ENCODE results near the gene ENTPD6. TPM values are rescaled to one million over a fixed set of nuclear protein-coding genes. Genes with fewer than 3 reads are reported as not detected.
"Not testable (repeated sequence)": the region's sequence is repeated elsewhere in the genome, so short reads cannot be mapped to it uniquely, and the experiment has no call there.

ENTPD6 gene
- total RNA-seq, 2 donors from 2014 or later: 40.0 to 46.2 TPM

DNA sequence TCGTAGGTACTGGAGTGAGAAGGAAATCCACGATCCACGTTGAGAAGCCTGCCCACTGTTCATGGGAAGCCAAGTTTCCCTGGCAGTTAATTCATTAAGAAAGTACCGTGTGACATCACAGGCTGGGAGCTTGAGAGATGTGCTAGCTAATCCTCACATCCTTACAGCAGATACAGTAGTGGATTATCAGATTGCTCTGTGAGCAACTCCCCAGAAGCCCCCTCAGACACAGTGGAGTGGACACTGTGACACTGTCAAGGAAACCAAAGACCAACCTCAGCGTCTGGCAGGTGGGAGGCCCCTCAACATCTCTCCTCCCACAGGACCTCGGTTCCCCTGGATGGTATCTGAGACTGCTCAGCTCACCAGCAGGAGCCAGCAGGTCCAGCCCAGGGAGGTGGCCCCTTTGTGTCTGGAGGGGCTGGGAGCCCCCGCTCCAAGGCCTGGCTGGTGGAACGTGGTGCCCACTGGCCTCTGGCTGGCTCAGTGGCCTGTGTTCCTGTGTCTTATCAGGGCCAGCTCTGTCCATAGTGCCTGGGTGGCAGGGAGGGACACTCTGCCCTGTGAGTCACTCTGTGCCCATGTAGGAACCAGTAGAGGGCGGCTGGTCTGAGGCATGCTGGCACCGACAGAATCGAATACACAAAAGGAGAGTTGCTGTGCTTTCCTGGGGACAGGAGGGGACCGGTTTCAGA lies 59.6 kb downstream of the ENTPD6 start:
- ATAC-seq (replicated peaks): no peak
- H3K9me3 Mint-ChIP-seq: no peaks in the 10 kb centered on the region
- no peak overlapping the region for H3K27ac Mint-ChIP-seq
- H3K27me3 Mint-ChIP-seq: no peaks in the 10 kb centered on the region
- no peak overlapping the region for H3K4me3 Mint-ChIP-seq
- H3K36me3 Mint-ChIP-seq (ENCODE audit: low read depth): peaks cover 17% of the 10 kb centered on the region
- peaks cover 7% of the 10 kb centered on the region for H3K4me1 Mint-ChIP-seq

DNA sequence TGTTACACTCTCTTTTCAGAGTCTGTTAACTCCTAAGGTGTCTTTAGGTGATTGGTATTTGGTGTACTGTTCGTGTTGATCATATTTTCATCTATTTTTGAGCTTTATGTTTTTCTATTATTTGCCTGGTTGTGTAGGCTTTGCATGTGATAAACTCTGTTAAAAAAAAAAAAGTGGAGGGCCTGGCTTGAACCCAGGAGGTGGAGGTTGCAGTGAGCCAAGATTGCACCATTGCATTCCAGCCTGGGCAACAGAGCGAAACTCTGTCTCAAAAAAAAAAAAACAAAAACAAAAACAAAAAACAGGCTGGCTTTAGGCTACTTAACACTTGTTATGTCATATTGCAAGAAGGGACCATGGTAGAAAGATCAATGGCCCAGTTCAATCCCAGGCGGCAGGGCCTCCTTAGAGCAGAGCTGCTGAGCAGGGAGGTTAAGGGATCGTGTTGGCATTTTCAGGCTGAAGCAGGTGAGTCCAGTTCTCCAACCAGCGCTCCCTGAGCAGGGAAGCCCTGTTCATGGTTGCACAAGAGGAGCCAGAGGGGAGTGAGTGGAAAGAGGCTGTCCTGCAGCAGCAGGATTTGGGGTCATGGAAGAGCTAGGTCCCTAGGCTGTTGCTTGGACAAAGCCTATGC lies 60.8 kb downstream of the ENTPD6 start:
- Mint-ChIP-seq H3K9me3 (no peaks in the 10 kb centered on the region), H3K4me3 (no peak overlapping the region), H3K27me3 (no peaks in the 10 kb centered on the region), H3K27ac (no peak overlapping the region), H3K4me1 (peaks cover 1% of the 10 kb centered on the region), H3K36me3 (ENCODE audit: low read depth) (peaks cover 27% of the 10 kb centered on the region)
- ATAC-seq (replicated peaks): no peak

DNA sequence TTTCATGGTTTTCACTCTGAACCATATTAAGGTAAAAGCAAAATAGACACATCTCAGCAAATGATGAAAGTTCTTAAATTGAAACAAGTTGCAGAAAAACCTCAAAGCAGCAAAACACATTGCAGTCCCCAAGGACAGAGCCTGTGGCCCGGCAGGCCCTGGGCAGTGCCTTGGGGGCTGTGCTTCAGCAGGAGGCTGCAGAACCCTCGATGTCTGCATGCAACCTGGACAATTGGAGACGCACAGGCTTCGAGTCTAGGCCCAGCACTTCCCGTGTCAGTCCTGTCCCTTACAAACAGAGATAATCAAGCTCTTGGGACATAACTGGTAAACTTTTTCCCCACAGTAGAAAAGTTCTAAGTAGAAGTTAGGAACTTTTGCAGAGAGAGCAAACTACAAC lies 61.6 kb downstream of the ENTPD6 start:
- no peak overlapping the region for H3K4me3 Mint-ChIP-seq
- no peak overlapping the region for H3K27ac Mint-ChIP-seq
- no peaks in the 10 kb centered on the region for H3K27me3 Mint-ChIP-seq
- peaks cover 35% of the 10 kb centered on the region for H3K36me3 Mint-ChIP-seq (ENCODE audit: low read depth)
- no peak for ATAC-seq (replicated peaks)
- no peaks in the 10 kb centered on the region for H3K4me1 Mint-ChIP-seq
- H3K9me3 Mint-ChIP-seq: no peaks in the 10 kb centered on the region

DNA sequence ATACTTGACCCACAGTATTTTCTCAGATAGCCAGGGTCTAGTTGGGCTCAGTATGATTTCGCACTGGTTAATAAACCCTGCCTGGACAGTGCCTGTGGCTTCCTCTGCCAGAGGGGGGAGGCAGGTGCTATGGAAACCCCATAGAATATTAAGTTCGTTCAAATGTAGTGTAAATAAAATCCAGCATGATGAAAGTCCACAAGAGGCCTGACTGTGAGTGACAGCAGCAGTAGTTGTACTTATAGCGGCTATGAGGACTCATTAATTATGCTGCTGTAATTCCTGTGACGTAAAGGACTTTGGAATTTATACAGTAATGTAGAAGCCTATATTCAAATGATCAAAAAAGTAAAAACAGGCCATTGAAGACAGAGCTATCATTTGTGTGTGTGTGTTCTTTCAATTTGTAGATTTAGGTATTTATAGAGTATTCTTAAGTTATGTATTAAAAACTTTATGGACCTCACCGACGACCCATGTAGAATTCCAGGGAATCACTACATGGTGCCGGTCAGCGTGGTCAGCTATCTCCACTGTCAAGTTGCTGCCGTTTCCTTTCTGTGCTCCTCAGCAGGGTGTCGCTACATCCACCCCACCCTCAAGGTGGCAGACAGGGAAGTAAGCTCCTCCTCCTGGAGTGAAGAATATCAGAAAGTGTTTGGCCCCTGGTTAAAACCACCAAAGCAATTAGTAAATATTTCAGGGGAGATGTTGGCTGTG lies 62.4 kb downstream of the ENTPD6 start:
- no peak overlapping the region for H3K4me3 Mint-ChIP-seq
- H3K27me3 Mint-ChIP-seq: no peaks in the 10 kb centered on the region
- no peaks in the 10 kb centered on the region for H3K4me1 Mint-ChIP-seq
- no peak overlapping the region for H3K27ac Mint-ChIP-seq
- no peak for ATAC-seq (replicated peaks)
- peaks cover 35% of the 10 kb centered on the region for H3K36me3 Mint-ChIP-seq (ENCODE audit: low read depth)
- H3K9me3 Mint-ChIP-seq: no peaks in the 10 kb centered on the region

DNA sequence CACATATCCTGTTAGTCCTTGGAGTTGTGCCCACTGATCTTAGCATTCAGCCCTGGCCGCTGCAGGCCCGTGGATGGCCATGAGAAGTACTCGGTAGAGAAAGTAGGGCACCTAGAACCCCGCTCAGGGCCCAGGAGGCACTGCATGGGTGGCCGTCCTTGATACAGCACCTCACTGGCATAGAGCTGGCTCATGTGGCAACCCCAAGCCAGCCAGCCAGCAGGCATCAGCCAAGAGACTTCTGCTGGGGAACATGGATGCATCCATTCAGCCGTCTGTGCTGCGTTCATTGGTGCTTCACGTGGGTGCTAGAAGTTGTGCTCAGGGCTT lies 62.9 kb downstream of the ENTPD6 start:
- H3K27ac Mint-ChIP-seq: no peak overlapping the region

GRCh38 chr20:25258828-25259227 lies 63.3 kb downstream of the ENTPD6 start:
- H3K27ac Mint-ChIP-seq: no peak overlapping the region

More for the DNA sequence above, 62.9 kb downstream of the ENTPD6 start:
- Mint-ChIP-seq H3K4me1 (no peaks in the 10 kb centered on the region), H3K9me3 (no peaks in the 10 kb centered on the region), H3K36me3 (ENCODE audit: low read depth) (peaks cover 35% of the 10 kb centered on the region), H3K4me3 (no peak overlapping the region), H3K27me3 (no peaks in the 10 kb centered on the region)
- ATAC-seq (replicated peaks): no peak

DNA sequence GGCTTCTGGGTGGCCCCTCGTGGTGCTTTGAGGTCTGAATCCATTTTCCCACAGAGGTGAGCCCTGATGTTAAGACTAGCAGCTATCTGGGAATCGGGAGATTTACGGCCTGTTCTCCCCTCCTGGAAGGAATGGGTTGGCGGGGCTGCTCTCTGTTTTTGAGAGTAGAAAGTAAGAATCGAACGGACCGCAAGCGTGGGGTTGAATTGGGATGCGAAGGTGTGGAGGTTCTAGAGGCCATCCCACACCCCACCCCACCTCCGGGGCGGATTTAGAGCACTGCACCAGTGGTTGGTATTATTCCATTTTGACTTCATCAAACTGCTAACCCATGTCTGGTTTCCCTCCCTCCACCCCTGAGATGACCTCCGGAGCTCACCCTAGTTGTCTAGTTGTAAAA lies 63.8 kb downstream of the ENTPD6 start:
- Mint-ChIP-seq H3K27ac (no peak overlapping the region), H3K27me3 (no peaks in the 10 kb centered on the region), H3K4me1 (no peaks in the 10 kb centered on the region), H3K9me3 (no peaks in the 10 kb centered on the region), H3K4me3 (no peak overlapping the region), H3K36me3 (ENCODE audit: low read depth) (peaks cover 35% of the 10 kb centered on the region)
- no peak for ATAC-seq (replicated peaks)

More at GRCh38 chr20:25258828-25259227, 63.3 kb downstream of the ENTPD6 start:
- ATAC-seq (replicated peaks): no peak
- peaks cover 35% of the 10 kb centered on the region for H3K36me3 Mint-ChIP-seq (ENCODE audit: low read depth)
- H3K27me3 Mint-ChIP-seq: no peaks in the 10 kb centered on the region
- no peaks in the 10 kb centered on the region for H3K9me3 Mint-ChIP-seq
- H3K4me3 Mint-ChIP-seq: no peak overlapping the region
- no peaks in the 10 kb centered on the region for H3K4me1 Mint-ChIP-seq

DNA sequence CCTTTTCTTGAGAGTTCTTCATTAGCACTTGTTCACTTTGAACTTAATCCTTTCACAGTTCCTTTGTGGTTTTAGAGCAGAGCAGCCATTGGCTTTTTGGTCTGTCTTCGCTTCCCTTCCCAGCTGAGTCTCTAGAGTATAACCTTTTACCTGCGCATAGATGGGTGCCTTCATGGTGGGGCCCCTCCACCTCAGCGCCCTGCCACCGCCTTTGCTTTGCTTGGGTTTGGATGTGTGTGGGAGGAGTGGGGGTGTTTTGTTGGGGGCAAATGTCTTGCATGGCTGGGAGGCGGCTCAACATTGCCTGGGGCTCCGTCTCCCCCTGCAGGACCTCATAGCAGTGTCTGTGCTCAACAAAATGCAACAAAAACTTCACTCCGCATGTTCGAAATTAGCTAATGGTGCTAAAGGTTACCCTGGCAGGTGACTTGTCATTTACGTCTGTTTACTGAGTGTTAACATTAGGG lies 64.3 kb downstream of the ENTPD6 start:
- Mint-ChIP-seq H3K27me3 (no peaks in the 10 kb centered on the region), H3K9me3 (no peaks in the 10 kb centered on the region), H3K4me1 (no peaks in the 10 kb centered on the region), H3K4me3 (no peak overlapping the region), H3K27ac (no peak overlapping the region), H3K36me3 (ENCODE audit: low read depth) (peaks cover 35% of the 10 kb centered on the region)
- ATAC-seq (replicated peaks): no peak

DNA sequence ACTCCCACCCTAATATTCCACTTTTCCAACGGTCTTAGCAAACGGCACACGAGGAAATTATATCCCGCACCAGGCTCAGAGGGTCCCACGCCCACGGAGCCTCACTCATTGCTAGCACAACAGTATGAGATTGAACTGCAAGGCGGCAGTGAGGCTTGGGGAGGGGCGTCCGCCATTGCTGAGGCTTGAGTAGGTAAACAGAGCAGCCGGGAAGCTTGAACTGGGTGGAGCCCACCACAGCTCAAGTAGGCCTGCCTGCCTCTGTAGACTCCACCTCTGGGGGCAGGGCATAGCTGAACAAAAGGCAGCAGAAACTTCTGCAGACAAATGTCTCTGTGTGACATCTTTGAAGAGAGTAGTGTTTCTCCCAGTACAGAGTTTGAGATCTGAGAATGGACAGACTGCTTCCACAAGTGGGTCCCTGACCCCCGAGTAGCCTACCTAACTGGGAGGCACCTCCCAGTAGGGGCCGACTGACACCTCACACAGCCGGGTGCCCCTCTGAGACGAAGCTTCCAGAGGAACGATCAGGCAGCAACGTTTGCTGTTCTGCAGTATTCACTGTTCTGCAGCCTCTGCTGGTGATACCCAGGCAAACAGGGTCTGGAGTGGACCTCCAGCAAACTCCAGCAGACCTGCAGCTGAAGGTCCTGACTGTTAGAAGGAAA lies 65.4 kb downstream of the ENTPD6 start:
- not testable (repeated sequence) for H3K27ac Mint-ChIP-seq; H3K27me3 Mint-ChIP-seq; H3K4me1 Mint-ChIP-seq; ATAC-seq (replicated peaks); H3K4me3 Mint-ChIP-seq; H3K9me3 Mint-ChIP-seq
- peaks cover 35% of the 10 kb centered on the region for H3K36me3 Mint-ChIP-seq (ENCODE audit: low read depth)

DNA sequence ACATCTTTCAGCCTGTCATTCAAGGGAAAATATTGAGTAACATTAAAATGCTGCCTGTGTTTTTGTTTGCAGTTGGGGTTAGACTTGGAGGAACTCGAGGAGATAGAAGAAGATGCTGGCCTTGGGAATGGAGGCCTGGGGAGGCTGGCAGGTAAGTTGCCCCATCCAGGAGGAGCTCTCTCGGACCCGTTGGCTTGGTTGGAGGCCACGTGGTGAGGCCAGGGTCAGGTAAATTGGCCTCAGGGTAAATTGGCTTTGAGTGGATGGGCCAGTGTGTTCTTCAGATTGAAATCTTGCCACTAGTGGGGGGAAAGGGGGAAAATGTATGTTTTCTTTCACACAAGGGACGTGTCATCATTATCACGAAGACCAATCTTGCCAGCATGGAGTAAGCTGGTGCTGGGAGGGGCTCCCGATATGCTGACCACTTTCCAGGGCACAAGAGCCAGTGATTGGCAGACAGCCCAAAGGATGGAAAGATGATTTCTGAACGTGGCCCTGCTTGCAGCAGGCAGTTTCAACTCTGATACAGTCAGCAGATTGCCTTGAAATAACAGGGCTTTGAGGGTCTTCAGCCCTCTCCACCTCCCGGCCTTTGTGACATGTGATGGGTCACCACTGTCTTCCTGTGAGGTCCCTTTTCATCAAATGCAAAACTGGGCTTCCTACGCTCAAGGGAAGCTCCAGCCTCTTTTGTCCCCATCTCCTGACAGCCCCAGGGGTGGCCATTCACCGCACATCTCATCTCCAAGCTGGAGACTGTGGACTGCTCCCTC lies 73.7 kb downstream of the ENTPD6 start:
- no peaks in the 10 kb centered on the region for H3K9me3 Mint-ChIP-seq

DNA sequence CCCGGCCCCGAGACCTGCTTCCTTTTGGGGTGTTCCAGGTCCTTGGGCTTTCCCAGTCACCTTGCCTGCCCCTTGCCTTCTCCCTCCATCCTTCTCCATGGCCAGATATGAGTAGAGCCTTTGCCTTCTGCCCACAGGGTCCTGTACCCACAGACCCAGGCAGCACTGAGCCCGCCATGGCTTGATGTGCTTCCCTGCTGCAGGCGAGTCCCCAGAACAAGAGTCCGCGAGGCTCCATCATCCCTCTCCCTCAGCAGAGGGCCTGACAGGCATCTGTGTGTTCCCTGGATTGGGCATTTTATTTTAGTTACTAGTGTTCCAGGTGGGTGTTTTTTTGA lies 74.3 kb downstream of the ENTPD6 start:
- H3K4me3 Mint-ChIP-seq: no peak overlapping the region

More for the DNA sequence above, 73.7 kb downstream of the ENTPD6 start:
- Mint-ChIP-seq H3K27me3 (no peaks in the 10 kb centered on the region), H3K4me3 (no peak overlapping the region), H3K4me1 (no peaks in the 10 kb centered on the region), H3K27ac (peak overlapping the region; percentile 59), H3K36me3 (ENCODE audit: low read depth) (peaks cover 40% of the 10 kb centered on the region)
- ATAC-seq (replicated peaks): no peak

DNA sequence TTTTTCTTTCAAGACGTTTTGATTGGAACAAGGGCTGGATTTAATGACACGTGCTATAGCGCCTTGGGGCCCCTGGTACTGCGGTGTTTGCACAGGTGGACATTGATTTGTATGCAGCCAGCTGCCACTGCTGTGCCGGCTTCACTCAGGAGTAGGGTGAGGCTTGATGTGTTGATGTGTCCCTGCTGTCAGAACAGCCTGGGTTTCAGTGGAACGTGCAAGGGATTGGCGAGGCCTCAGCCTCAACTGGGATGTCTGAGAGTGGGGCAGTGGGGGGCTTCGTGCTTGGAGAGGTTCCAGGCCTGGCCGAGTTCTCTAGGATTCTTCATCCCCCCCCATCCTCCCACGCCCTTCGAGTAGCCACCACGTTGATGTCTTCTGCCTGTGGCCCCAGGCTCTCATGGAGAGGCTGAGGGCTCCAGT lies 75.3 kb downstream of the ENTPD6 start:
- Mint-ChIP-seq H3K27ac (no peak overlapping the region), H3K4me1 (no peaks in the 10 kb centered on the region), H3K9me3 (no peaks in the 10 kb centered on the region), H3K4me3 (no peak overlapping the region), H3K27me3 (no peaks in the 10 kb centered on the region), H3K36me3 (ENCODE audit: low read depth) (peaks cover 51% of the 10 kb centered on the region)
- ATAC-seq (replicated peaks): no peak

More for the DNA sequence above, 74.3 kb downstream of the ENTPD6 start:
- Mint-ChIP-seq H3K9me3 (no peaks in the 10 kb centered on the region), H3K27me3 (no peaks in the 10 kb centered on the region), H3K4me1 (no peaks in the 10 kb centered on the region), H3K27ac (peak overlapping the region; percentile 59), H3K36me3 (ENCODE audit: low read depth) (peaks cover 42% of the 10 kb centered on the region)
- no peak for ATAC-seq (replicated peaks)

- H3K27ac Mint-ChIP-seq: no peak overlapping the region
- no peaks in the 10 kb centered on the region for H3K4me1 Mint-ChIP-seq
- peaks cover 51% of the 10 kb centered on the region for H3K36me3 Mint-ChIP-seq (ENCODE audit: low read depth)
- H3K27me3 Mint-ChIP-seq: no peaks in the 10 kb centered on the region
- no peak for ATAC-seq (replicated peaks)
- H3K9me3 Mint-ChIP-seq: no peaks in the 10 kb centered on the region
- no peak overlapping the region for H3K4me3 Mint-ChIP-seq
Observed at GRCh38 chr20:25271486-25272222, 76.1 kb downstream of the ENTPD6 start.

Data from activated T-helper 17 cell treated with anti-CD3 and anti-CD28 coated beads, Interleukin-2, amount 50 U/mL, for 72 hours (primary cell).